MCF 10A (cell line): Measurements from ENCODE around the gene MSANTD1. TPM values are rescaled to one million over a fixed set of nuclear protein-coding genes. Genes with fewer than 3 reads are reported as not detected.

Source experiments
- BruUV-seq: library from RNA; stranded (reverse); fragments of 400-500 nt; replicated peaks from 2 replicates; lab custom pipeline; 2021; lab: Mats Ljungman, UMichigan
- CTCF ChIA-PET: fragments of 300-600 bp; sonication (Branson Sonifier 250); formaldehyde crosslinking; extraction: SDS; loops from one replicate; lab custom pipeline; 2021; ENCODE audit warnings: antibody characterized with exemption, inconsistent platforms; lab: Yijun Ruan, JAX
- POLR2A ChIA-PET: fragments of 300-600, 350-650 bp; sonication (Branson Sonifier 250); formaldehyde crosslinking; extraction: SDS; loops from one replicate; lab custom pipeline; 2020; ENCODE audit warnings: antibody characterized with exemption, inconsistent platforms; lab: Yijun Ruan, JAX
- DNase-seq: peaks from one replicate; pipeline ENCODE4 v3.0.0-alpha.2; 2018; ENCODE audit not compliant: unreplicated experiment
- H3K27ac Mint-ChIP-seq: one replicate; pipeline ENCODE4 v1.8.0; 2022; ENCODE audit warnings: mild to moderate bottlenecking, low read depth, mixed read lengths; ENCODE audit not compliant: unreplicated experiment
- H3K27me3 Mint-ChIP-seq: one replicate; pipeline ENCODE4 v1.8.0; 2022; ENCODE audit warnings: mixed read lengths; ENCODE audit not compliant: insufficient read depth, unreplicated experiment
- H3K36me3 Mint-ChIP-seq: one replicate; pipeline ENCODE4 v1.8.0; 2022; ENCODE audit warnings: mild to moderate bottlenecking, moderate library complexity, mixed read lengths; ENCODE audit not compliant: insufficient read depth, unreplicated experiment
- H3K4me1 Mint-ChIP-seq: one replicate; pipeline ENCODE4 v1.8.0; 2022; ENCODE audit warnings: mixed read lengths; ENCODE audit not compliant: insufficient read depth, unreplicated experiment
- H3K4me3 Mint-ChIP-seq: one replicate; pipeline ENCODE4 v1.8.0; 2022; ENCODE audit warnings: mild to moderate bottlenecking, moderate library complexity, mixed read lengths; ENCODE audit not compliant: unreplicated experiment
- H3K9me3 Mint-ChIP-seq: one replicate; pipeline ENCODE4 v1.8.0; 2022; ENCODE audit warnings: mixed read lengths; ENCODE audit not compliant: unreplicated experiment
- CTCF ChIP-seq: fragments of 200-600 bp; IDR thresholded peaks from one replicate; pipeline ENCODE4 v1.8.0; 2022; ENCODE audit warnings: antibody characterized with exemption, mild to moderate bottlenecking; ENCODE audit not compliant: unreplicated experiment
- intact Hi-C: fragments of 100-400 bp; cut with micrococcal nuclease; formaldehyde crosslinking; loops from 2 replicates; pipeline ENCODE4 v1.14.1; 2022
- total RNA-seq: library from RNA; stranded (reverse); gene quantifications from 2 replicates; pipeline ENCODE4 v1.2.3, GENCODE V29; 2022

The MSANTD1 gene
- total RNA-seq, 1 experiment from 2014 or later: 0.37 TPM

DNA sequence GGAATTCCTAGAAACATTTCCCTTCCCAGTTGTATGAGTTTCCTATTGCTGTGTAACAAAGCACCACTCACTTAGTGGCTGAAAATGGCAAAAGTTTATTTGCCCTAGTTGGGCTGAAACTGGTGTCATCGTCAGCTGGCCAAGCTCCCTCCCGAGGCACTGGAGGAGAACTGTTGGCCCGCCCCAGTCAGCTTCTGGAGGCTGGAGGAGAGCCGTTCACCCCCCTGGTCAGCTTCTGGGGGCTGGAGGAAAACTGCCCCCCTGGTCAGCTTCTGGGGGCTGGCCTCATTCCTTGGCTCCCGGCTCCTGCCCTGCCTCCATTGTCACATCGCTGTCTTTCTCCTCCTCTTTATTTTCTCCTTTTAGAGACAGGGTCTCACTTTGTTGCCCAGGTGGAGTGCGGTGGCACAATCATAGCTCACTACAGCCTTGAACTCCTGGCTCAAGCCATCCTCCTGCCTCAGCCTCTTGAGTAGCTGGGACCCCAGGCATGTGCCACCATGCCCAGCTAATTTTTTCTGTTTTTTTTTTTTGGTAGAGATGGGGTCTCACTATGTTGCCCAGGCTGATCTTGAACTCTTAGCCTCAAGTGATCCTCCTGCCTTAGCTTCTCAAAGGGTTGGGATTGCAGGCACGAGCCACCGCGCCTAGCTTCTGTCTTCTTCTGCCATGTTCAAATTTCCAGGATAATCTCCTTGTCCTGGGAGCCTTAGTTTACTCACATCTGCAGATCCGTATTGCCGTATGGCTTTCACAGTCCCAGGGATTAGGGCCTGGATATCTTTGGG lies 47.1 kb downstream of the MSANTD1 start:
- intact Hi-C loops: no loop called here
- no peaks in the 10 kb centered on the region for H3K27me3 Mint-ChIP-seq
- no peak for TF ChIP-seq CTCF
- no peaks in the 10 kb centered on the region for H3K9me3 Mint-ChIP-seq
- no TSS peak for BruUV-seq
- ChIA-PET POLR2A (no interaction called here), CTCF (interaction anchor here (1.0 kb wide), 1 partner anchor 32 kb away, joined by 3 read pairs; no protein-coding TSS in a partner anchor)
- peaks cover 16% of the 10 kb centered on the region for H3K4me1 Mint-ChIP-seq
- H3K36me3 Mint-ChIP-seq: no peaks in the 10 kb centered on the region
- no peak for DNase-seq
- no peak overlapping the region for H3K27ac Mint-ChIP-seq
- H3K4me3 Mint-ChIP-seq: no peak overlapping the region

DNA sequence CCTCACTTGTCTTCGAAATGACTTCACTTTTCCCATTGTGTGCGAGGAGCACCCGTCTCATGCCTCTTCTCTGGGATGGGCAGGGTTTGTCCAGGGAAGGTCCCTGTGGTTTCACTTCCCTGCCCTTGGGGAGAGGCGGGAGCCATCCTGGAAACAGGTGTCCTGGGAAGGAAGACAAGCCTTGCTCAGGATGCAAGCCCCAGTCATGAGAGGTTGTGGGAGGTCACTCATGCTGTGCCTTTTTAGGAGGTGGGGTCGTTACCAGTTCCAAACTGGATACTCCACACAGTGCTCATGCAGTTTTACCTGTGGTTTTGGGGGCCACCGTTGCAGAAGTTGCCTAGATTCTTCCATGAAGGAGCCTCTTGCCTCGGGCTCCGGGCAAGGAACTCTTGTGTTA lies 47.7 kb downstream of the MSANTD1 start:
- DNase-seq: no peak
- Mint-ChIP-seq H3K36me3 (no peaks in the 10 kb centered on the region), H3K4me1 (peaks cover 13% of the 10 kb centered on the region), H3K27ac (no peak overlapping the region), H3K4me3 (no peak overlapping the region), H3K9me3 (no peaks in the 10 kb centered on the region), H3K27me3 (no peaks in the 10 kb centered on the region)
- CTCF ChIA-PET: interaction anchor here (1.0 kb wide), 1 partner anchor 31 kb away, joined by 3 read pairs; no protein-coding TSS in a partner anchor
- BruUV-seq: no TSS peak
- TF ChIP-seq CTCF: no peak
- intact Hi-C loops: no loop called here
- POLR2A ChIA-PET: no interaction called here

GRCh38 chr4:3297066-3297859 lies 48.3 kb downstream of the MSANTD1 start:
- TF ChIP-seq CTCF: no peak
- ChIA-PET POLR2A (no interaction called here), CTCF (interaction anchor here (0.7 kb wide), 1 partner anchor 15 kb away, joined by 3 read pairs; no protein-coding TSS in a partner anchor)
- Mint-ChIP-seq H3K4me3 (no peak overlapping the region), H3K36me3 (no peaks in the 10 kb centered on the region), H3K4me1 (peaks cover 9% of the 10 kb centered on the region), H3K27ac (no peak overlapping the region), H3K9me3 (no peaks in the 10 kb centered on the region), H3K27me3 (no peaks in the 10 kb centered on the region)
- DNase-seq: no peak
- intact Hi-C loops: no loop called here
- no TSS peak for BruUV-seq
